ENCODE data around the gene SNORC.

Gene SNORC

DNA sequence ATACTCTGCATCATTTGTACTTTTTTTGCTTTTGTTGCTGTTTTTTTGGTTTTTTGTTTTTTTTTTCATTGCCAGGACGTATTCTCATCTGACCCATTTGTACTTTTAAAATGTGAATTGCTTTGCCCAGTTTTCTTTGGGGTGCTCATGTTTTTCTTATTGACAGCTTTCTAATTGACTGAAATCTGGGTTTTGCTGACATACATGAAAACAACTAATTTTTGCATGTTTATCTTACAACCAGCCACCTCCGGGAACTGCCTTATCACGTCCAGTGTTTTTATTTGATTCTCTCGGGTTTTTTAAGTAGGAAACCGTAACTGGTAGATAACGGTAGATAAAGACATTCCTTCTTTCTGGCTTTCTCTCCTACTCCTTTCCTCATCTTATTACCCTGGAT lies 38.6 kb downstream of the SNORC start:
- Mint-ChIP-seq H3K9me3 (ENCODE audit: low read depth) (peaks cover 22% of the 10 kb centered on the region), H3K27ac (no peak overlapping the region), H3K27me3 (peaks cover 12% of the 10 kb centered on the region), H3K4me3 (no peak overlapping the region), H3K36me3 (peaks cover 17% of the 10 kb centered on the region), H3K4me1 (ENCODE audit: low read depth) (no peaks in the 10 kb centered on the region)

DNA sequence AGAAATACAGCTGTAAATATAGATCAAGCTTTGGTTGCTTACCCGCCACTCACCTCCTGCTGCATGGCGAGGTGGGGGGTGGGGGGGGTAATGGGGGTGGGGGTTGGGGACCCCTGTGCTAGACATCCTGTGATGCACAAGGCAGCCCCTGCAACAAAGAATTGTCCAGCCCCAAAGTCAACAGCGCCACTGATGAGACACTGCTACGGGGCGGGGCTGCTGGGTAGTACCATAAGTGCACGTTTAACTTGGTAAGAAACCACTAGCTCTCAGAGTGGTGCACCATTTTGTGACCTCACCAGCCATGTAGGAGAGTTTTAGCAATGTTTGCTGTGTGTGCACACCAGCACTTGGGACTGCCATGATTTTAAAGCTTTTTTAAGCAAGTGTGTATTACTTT lies 40.3 kb downstream of the SNORC start:
- Mint-ChIP-seq H3K27me3 (peaks cover 12% of the 10 kb centered on the region), H3K36me3 (peaks cover 17% of the 10 kb centered on the region), H3K4me3 (no peak overlapping the region), H3K9me3 (ENCODE audit: low read depth) (peaks cover 22% of the 10 kb centered on the region), H3K4me1 (ENCODE audit: low read depth) (no peaks in the 10 kb centered on the region), H3K27ac (no peak overlapping the region)

GRCh38 chr2:232911712-232912277 lies 41.7 kb downstream of the SNORC start:
- Mint-ChIP-seq H3K9me3 (ENCODE audit: low read depth) (peaks cover 22% of the 10 kb centered on the region), H3K27me3 (peaks cover 15% of the 10 kb centered on the region), H3K4me3 (no peak overlapping the region), H3K27ac (no peak overlapping the region), H3K36me3 (peaks cover 17% of the 10 kb centered on the region), H3K4me1 (ENCODE audit: low read depth) (no peaks in the 10 kb centered on the region)

DNA sequence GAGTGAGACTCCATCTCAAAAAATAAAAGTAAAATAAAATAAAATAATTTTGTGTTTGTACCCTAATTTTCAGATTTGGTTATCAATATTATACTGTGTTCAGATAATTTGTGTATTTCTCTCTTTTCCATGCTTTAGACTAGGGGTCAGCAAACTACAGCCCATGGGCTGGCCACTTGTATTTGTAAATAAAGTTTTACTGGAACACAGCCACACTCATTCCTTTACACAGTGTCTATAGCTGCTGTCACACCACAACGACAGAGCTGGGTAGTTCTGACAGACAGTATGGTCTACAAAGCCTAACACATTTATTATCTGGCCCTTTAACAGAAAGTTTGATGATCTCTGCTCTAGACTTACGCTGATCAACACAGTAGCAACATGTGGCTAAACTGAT lies 43.8 kb downstream of the SNORC start:
- Mint-ChIP-seq H3K4me1 (ENCODE audit: low read depth) (no peaks in the 10 kb centered on the region), H3K9me3 (ENCODE audit: low read depth) (peaks cover 22% of the 10 kb centered on the region), H3K27me3 (peaks cover 16% of the 10 kb centered on the region), H3K4me3 (no peak overlapping the region), H3K36me3 (peaks cover 17% of the 10 kb centered on the region), H3K27ac (no peak overlapping the region)

- Mint-ChIP-seq H3K4me1 (ENCODE audit: low read depth) (no peaks in the 10 kb centered on the region), H3K9me3 (ENCODE audit: low read depth) (no peaks in the 10 kb centered on the region), H3K27me3 (peaks cover 21% of the 10 kb centered on the region), H3K36me3 (no peaks in the 10 kb centered on the region), H3K27ac (no peak overlapping the region), H3K4me3 (no peak overlapping the region)
Observed at GRCh38 chr2:232919141-232919540, 49.1 kb downstream of the SNORC start.

- Mint-ChIP-seq H3K27me3 (peaks cover 29% of the 10 kb centered on the region), H3K9me3 (ENCODE audit: low read depth) (no peaks in the 10 kb centered on the region), H3K4me1 (ENCODE audit: low read depth) (no peaks in the 10 kb centered on the region)
Observed at GRCh38 chr2:232920055-232920454, 50.0 kb downstream of the SNORC start.

GRCh38 chr2:232920760-232921159 lies 50.7 kb downstream of the SNORC start:
- Mint-ChIP-seq H3K27ac (no peak overlapping the region), H3K9me3 (ENCODE audit: low read depth) (no peaks in the 10 kb centered on the region), H3K36me3 (no peaks in the 10 kb centered on the region), H3K27me3 (peaks cover 31% of the 10 kb centered on the region), H3K4me1 (ENCODE audit: low read depth) (no peaks in the 10 kb centered on the region), H3K4me3 (no peak overlapping the region)

More at GRCh38 chr2:232920055-232920454, 50.0 kb downstream of the SNORC start:
- no peak overlapping the region for H3K4me3 Mint-ChIP-seq
- no peaks in the 10 kb centered on the region for H3K36me3 Mint-ChIP-seq
- H3K27ac Mint-ChIP-seq = no peak overlapping the region

DNA sequence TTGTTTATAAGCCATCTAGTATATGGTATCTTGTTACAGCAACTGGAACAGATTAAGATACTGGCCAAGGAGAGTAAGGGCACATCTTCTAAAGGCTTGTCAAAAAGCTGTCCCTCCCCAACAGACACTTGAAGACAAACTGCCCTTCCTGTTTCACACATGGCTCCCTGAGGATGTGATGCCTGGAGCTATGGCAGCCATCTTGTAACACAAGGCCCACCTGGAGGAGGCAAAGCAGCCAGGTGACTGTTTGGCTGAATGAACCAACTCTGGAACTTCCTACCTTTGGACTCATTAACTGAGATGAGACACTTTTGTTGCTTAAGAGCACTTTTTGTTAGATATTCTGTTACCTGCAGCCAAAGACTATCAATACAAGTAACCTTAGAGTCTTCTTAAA lies 54.4 kb downstream of the SNORC start:
- no peak overlapping the region for H3K27ac Mint-ChIP-seq
- no peak overlapping the region for H3K4me3 Mint-ChIP-seq
- H3K36me3 Mint-ChIP-seq = no peaks in the 10 kb centered on the region
- peaks cover 11% of the 10 kb centered on the region for H3K4me1 Mint-ChIP-seq (ENCODE audit: low read depth)
- peaks cover 37% of the 10 kb centered on the region for H3K27me3 Mint-ChIP-seq
- no peaks in the 10 kb centered on the region for H3K9me3 Mint-ChIP-seq (ENCODE audit: low read depth)

GRCh38 chr2:232925153-232925820 lies 55.2 kb downstream of the SNORC start:
- Mint-ChIP-seq H3K4me3 (no peak overlapping the region), H3K27me3 (peaks cover 38% of the 10 kb centered on the region), H3K4me1 (ENCODE audit: low read depth) (peaks cover 17% of the 10 kb centered on the region), H3K36me3 (no peaks in the 10 kb centered on the region), H3K27ac (no peak overlapping the region), H3K9me3 (ENCODE audit: low read depth) (no peaks in the 10 kb centered on the region)

DNA sequence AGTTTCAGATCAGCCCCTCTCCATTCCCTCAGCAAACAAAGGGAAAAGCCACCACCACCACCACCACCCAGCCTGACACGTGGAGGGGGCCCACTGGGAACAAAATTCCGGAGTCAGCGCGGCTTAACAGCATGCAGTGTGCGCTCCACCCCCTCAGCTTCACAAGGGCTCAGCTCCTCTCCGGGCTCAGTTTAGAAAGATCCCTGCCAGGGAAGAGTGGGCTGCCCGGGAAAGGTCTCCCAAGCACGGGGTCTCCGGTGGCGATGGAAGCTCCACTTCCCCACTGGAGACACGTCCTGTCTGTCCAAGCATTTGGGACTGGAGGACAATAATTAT lies 55.7 kb downstream of the SNORC start:
- Mint-ChIP-seq H3K4me1 (ENCODE audit: low read depth) (peaks cover 17% of the 10 kb centered on the region), H3K36me3 (no peaks in the 10 kb centered on the region), H3K9me3 (ENCODE audit: low read depth) (no peaks in the 10 kb centered on the region), H3K27me3 (peaks cover 36% of the 10 kb centered on the region), H3K27ac (no peak overlapping the region), H3K4me3 (no peak overlapping the region)

- Mint-ChIP-seq H3K4me3 (peak overlapping the region; percentile 77), H3K4me1 (ENCODE audit: low read depth) (peaks cover 17% of the 10 kb centered on the region), H3K27me3 (peaks cover 38% of the 10 kb centered on the region), H3K36me3 (no peaks in the 10 kb centered on the region), H3K27ac (no peak overlapping the region), H3K9me3 (ENCODE audit: low read depth) (no peaks in the 10 kb centered on the region)
Observed at GRCh38 chr2:232926431-232926939, 56.4 kb downstream of the SNORC start.

DNA sequence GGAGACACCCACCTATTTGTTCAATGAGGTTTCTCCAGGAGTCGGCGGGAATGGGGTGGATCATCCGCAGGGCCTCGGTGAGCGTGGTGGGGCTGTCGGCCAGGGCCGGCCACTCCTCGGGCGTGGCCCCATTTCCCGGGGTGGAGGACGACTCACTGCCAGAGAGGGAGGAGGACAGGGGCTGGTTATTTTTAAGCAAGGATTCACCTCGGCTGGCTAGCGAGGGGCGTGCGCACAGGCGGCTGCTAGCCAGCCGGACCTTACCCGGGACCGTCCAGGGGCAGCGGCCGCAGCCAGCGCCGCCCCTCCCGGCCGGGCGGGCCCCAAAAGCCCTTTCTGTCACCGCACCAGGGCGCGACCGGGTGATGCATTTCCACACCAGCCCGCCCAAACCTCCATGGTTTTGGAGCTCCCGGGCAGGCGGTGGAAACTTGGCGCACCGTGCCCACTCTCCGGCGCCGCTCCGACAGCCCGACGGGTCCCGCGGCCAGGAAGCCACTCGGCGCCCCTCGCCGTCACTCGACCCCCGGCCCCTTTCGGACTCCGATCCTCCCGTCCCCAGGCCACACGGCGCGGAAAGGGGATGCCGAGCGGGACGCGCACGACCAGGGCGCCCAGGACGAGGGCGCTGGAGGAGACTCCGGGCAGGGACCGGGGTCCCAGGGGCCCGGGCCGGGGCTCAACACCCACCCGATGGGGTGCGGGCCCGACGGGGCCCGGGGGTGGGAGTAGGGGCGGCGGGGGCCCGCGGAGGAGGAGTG lies 57.1 kb downstream of the SNORC start:
- Mint-ChIP-seq H3K9me3 (ENCODE audit: low read depth) (no peaks in the 10 kb centered on the region), H3K36me3 (no peaks in the 10 kb centered on the region), H3K4me1 (ENCODE audit: low read depth) (peaks cover 17% of the 10 kb centered on the region), H3K27ac (no peak overlapping the region), H3K4me3 (peak overlapping the region; percentile 77), H3K27me3 (peaks cover 38% of the 10 kb centered on the region)

GRCh38 chr2:232927793-232928550 lies 57.9 kb downstream of the SNORC start:
- Mint-ChIP-seq H3K36me3 (no peaks in the 10 kb centered on the region), H3K27me3 (peaks cover 38% of the 10 kb centered on the region), H3K9me3 (ENCODE audit: low read depth) (no peaks in the 10 kb centered on the region), H3K4me1 (ENCODE audit: low read depth) (peaks cover 17% of the 10 kb centered on the region), H3K4me3 (no peak overlapping the region), H3K27ac (no peak overlapping the region)
